Bronchial epithelial cell (primary cell): Measurements from ENCODE around the gene PLA2G2D. TPM values are rescaled to one million over a fixed set of nuclear protein-coding genes. Genes with fewer than 3 reads are reported as not detected.

ENCODE experiments used
- DNase-seq: peaks from one replicate; pipeline ENCODE4 v3.0.0-alpha.2; 2010; ENCODE audit warnings: low read depth
- FAIRE-seq: peaks from 2 replicates; lab custom pipeline; 2011; peaks lifted over from hg19 to GRCh38; lab: Jason Lieb, UNC
- H3K27me3 ChIP-seq: 2 replicates; pipeline ENCODE4 v1.5.1; 2011; ENCODE audit warnings: low read length; ENCODE audit not compliant: control insufficient read depth, insufficient read depth
- H3K36me3 ChIP-seq: 2 replicates; pipeline ENCODE4 v1.5.1; 2011; ENCODE audit warnings: low read length; ENCODE audit not compliant: control insufficient read depth, insufficient read depth
- H3K4me3 ChIP-seq: 2 replicates; pipeline ENCODE4 v1.5.1; 2011; ENCODE audit warnings: mild to moderate bottlenecking, low read depth, low read length, control low read depth
- CTCF ChIP-seq: IDR thresholded peaks from 2 replicates; pipeline ENCODE4 v1.5.1; 2011; ENCODE audit warnings: mild to moderate bottlenecking, moderate library complexity, low read length, control low read depth, inconsistent platforms; ENCODE audit not compliant: insufficient read depth, severe bottlenecking
- total RNA-seq: library from RNA; depleted of rRNA; stranded (reverse); fragments of >200 nt; gene quantifications from 2 replicates; pipeline ENCODE4 v1.2.1, GENCODE V29; 2014

Gene PLA2G2D
- total RNA-seq, 1 donor from 2014 or later: not detected

- FAIRE-seq: no peak
- Histone ChIP-seq H3K4me3 (no peak overlapping the region), H3K27me3 (no peaks in the 10 kb centered on the region), H3K36me3 (no peaks in the 10 kb centered on the region)
- TF ChIP-seq CTCF: no peak
- no peak for DNase-seq
Measured at GRCh38 chr1:20152599-20152930, 33.2 kb upstream of the PLA2G2D start.

GRCh38 chr1:20151906-20152598 lies 32.7 kb upstream of the PLA2G2D start:
- Histone ChIP-seq H3K36me3 (no peaks in the 10 kb centered on the region), H3K4me3 (peak overlapping the region; percentile 8), H3K27me3 (no peaks in the 10 kb centered on the region)
- TF ChIP-seq CTCF: peak; percentile 95
- DNase-seq: peak; percentile 25
- FAIRE-seq: no peak

GRCh38 chr1:20150969-20151368 lies 31.6 kb upstream of the PLA2G2D start:
- FAIRE-seq (no peak), DNase-seq (no peak)
- Histone ChIP-seq H3K4me3 (no peak overlapping the region), H3K36me3 (no peaks in the 10 kb centered on the region), H3K27me3 (no peaks in the 10 kb centered on the region)
- TF ChIP-seq CTCF: no peak

GRCh38 chr1:20150326-20150705 lies 31.0 kb upstream of the PLA2G2D start:
- no peaks in the 10 kb centered on the region for H3K36me3 ChIP-seq
- DNase-seq (no peak), FAIRE-seq (no peak)
- no peaks in the 10 kb centered on the region for H3K27me3 ChIP-seq
- no peak for TF ChIP-seq CTCF
- H3K4me3 ChIP-seq: no peak overlapping the region

- no peak for FAIRE-seq
- Histone ChIP-seq H3K4me3 (no peak overlapping the region), H3K27me3 (no peaks in the 10 kb centered on the region), H3K36me3 (no peaks in the 10 kb centered on the region)
- TF ChIP-seq CTCF: no peak
- DNase-seq: no peak
Measured at GRCh38 chr1:20149601-20150325, 30.4 kb upstream of the PLA2G2D start.
